Mesendoderm (in vitro differentiated cells): ENCODE data around the gene ADORA2B.

Source experiments
- DNase-seq: peaks from one replicate; pipeline ENCODE4 v3.0.0; 2013
- H2AK5ac ChIP-seq: 2 replicates; pipeline ENCODE4 v1.6.1; 2013; ENCODE audit warnings: low read length, inconsistent platforms
- H2BK120ac ChIP-seq: 2 replicates; pipeline ENCODE4 v1.6.1; 2013; ENCODE audit warnings: low read depth, mild to moderate bottlenecking, low read length, moderate library complexity, mixed read lengths
- H2BK15ac ChIP-seq: replicated peaks from 2 replicates; pipeline ENCODE4 v1.6.1; 2013; ENCODE audit warnings: low read depth, mild to moderate bottlenecking, moderate library complexity
- H2BK5ac ChIP-seq: 2 replicates; pipeline ENCODE4 v1.6.1; 2013; ENCODE audit warnings: low read length, inconsistent platforms
- H3K18ac ChIP-seq: 2 replicates; pipeline ENCODE4 v1.6.1; 2013; ENCODE audit warnings: mild to moderate bottlenecking, low read length, mixed read lengths
- H3K23ac ChIP-seq: one replicate; pipeline ENCODE4 v1.6.1; 2013; ENCODE audit warnings: low read length
- H3K27ac ChIP-seq: 2 replicates; pipeline ENCODE4 v1.5.1; 2013; ENCODE audit warnings: low read depth, mild to moderate bottlenecking, inconsistent platforms, low read length, moderate library complexity
- H3K27me3 ChIP-seq: 2 replicates; pipeline ENCODE4 v1.6.1; 2013; ENCODE audit warnings: low read length, control low read depth, mild to moderate bottlenecking, inconsistent platforms; ENCODE audit not compliant: insufficient read depth, poor library complexity
- H3K36me3 ChIP-seq: 2 replicates; pipeline ENCODE4 v1.6.1; 2013; ENCODE audit warnings: low read length, inconsistent platforms; ENCODE audit not compliant: control insufficient read depth, insufficient read depth
- H3K4ac ChIP-seq: one replicate; pipeline ENCODE4 v1.6.1; 2013; ENCODE audit warnings: low read depth, mild to moderate bottlenecking, low read length, moderate library complexity
- H3K4me1 ChIP-seq: 2 replicates; pipeline ENCODE4 v1.6.1; 2013; ENCODE audit warnings: low read depth, low read length, inconsistent platforms; ENCODE audit not compliant: control insufficient read depth
- H3K4me2 ChIP-seq: 2 replicates; pipeline ENCODE4 v1.6.1; 2013; ENCODE audit warnings: low read length
- H3K4me3 ChIP-seq: 2 replicates; pipeline ENCODE4 v1.5.1; 2013; ENCODE audit warnings: mild to moderate bottlenecking, low read length
- H3K56ac ChIP-seq: one replicate; pipeline ENCODE4 v1.6.1; 2013; ENCODE audit warnings: low read length
- H3K79me1 ChIP-seq: 2 replicates; pipeline ENCODE4 v1.6.1; 2013; ENCODE audit warnings: low read length, inconsistent platforms
- H3K79me2 ChIP-seq: 2 replicates; pipeline ENCODE4 v1.6.1; 2013; ENCODE audit warnings: mild to moderate bottlenecking, low read length; ENCODE audit not compliant: control insufficient read depth, insufficient read depth
- H3K9ac ChIP-seq: 2 replicates; pipeline ENCODE4 v1.6.1; 2013; ENCODE audit warnings: low read length, inconsistent platforms
- H4K5ac ChIP-seq: one replicate; pipeline ENCODE4 v1.6.1; 2013; ENCODE audit warnings: low read length
- H4K8ac ChIP-seq: one replicate; pipeline ENCODE4 v1.6.1; 2013; ENCODE audit warnings: low read depth, mild to moderate bottlenecking, control low read depth, low read length, moderate library complexity
- WGBS: extraction: QIAGEN DNeasy Blood & Tissue Kit; methylation state at CpG from one replicate; pipeline ENCODE4 v1.1.7; 2013; ENCODE audit warnings: low lambda C conversion rate, missing lambda C conversion rate; ENCODE audit not compliant: insufficient coverage; ENCODE audit errors: extremely low coverage; 5-methylcytosine and 5-hydroxymethylcytosine counted together

The ADORA2B gene

DNA sequence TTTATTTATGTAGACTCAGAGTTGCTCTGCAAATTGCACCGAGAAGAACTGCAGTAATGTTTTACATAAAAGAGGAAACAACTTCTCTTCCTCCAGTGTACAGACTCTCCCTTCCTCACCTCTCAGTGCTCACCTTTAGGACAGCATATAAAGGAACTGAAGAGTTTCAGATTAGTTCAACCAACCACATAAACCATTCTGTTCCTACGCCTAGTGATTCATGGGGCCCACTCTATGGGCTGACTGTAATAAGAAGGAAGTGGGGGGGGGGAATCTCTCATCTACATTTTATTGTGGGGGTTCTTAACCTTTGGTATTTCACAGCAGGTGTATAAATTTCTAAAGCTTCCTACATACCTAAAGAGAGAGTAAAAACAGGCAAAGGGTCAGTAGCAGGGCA, 36.3 kb downstream of the ADORA2B start:
- Histone ChIP-seq H3K4me1 (no peaks in the 10 kb centered on the region), H3K79me1 (no peaks in the 10 kb centered on the region), H2BK120ac (no peak overlapping the region), H3K4me3 (no peak overlapping the region), H3K36me3 (peaks cover 9% of the 10 kb centered on the region), H3K79me2 (no peaks in the 10 kb centered on the region), H3K9ac (no peak overlapping the region), H3K4ac (no peak overlapping the region), H3K18ac (no peak overlapping the region), H3K56ac (no peak overlapping the region), H2BK15ac (no peak overlapping the region), H3K27me3 (no peaks in the 10 kb centered on the region), H4K5ac (no peak overlapping the region), H2BK5ac (no peak overlapping the region), H4K8ac (no peak overlapping the region), H3K27ac (no peak overlapping the region), H3K4me2 (no peak overlapping the region), H3K23ac (no peak overlapping the region), H2AK5ac (no peak overlapping the region)
- DNase-seq, result no peak
- WGBS, result no CpG with 5 or more reads among the region's 2 CpGs

- Histone ChIP-seq H3K23ac (no peak overlapping the region), H3K27ac (no peak overlapping the region), H4K5ac (no peak overlapping the region), H3K56ac (no peak overlapping the region), H3K18ac (no peak overlapping the region), H3K79me1 (no peaks in the 10 kb centered on the region), H2BK120ac (no peak overlapping the region), H2AK5ac (no peak overlapping the region), H4K8ac (no peak overlapping the region), H3K4me3 (no peak overlapping the region), H2BK15ac (no peak overlapping the region), H3K27me3 (no peaks in the 10 kb centered on the region), H3K79me2 (no peaks in the 10 kb centered on the region), H3K4ac (no peak overlapping the region), H3K9ac (no peak overlapping the region), H2BK5ac (no peak overlapping the region), H3K36me3 (peaks cover 9% of the 10 kb centered on the region), H3K4me2 (no peak overlapping the region), H3K4me1 (no peaks in the 10 kb centered on the region)
- peak; percentile 19 for DNase-seq
- WGBS, result no CpG with 5 or more reads among the region's 5 CpGs
These were observed 37.0 kb downstream of the ADORA2B start for GRCh38 chr17:15981646-15982580.

DNA sequence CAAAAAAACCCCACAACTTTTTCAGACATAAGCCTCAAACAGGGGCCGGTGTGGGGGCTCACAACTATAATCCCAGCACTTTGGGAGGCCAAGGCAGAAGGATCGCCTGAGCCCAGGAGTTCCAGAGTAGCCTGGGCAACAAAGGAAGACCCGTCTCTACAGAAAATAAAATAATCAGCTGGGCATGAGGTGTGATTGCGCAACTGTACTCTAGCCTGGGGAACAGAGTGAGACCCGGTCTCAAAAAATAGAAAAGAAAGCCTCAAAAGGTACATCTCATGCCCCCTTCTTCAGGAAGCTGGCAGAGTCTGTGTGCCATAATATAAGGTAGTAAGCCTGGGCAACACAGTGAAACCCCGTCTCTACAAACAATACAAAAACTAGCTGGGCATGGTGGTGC, 51.4 kb downstream of the ADORA2B start:
- Histone ChIP-seq H3K79me1 (peaks cover 5% of the 10 kb centered on the region), H4K5ac (no peak overlapping the region), H3K18ac (no peak overlapping the region), H3K4me2 (no peak overlapping the region), H3K23ac (no peak overlapping the region), H3K4ac (no peak overlapping the region), H3K27me3 (no peaks in the 10 kb centered on the region), H3K4me3 (no peak overlapping the region), H2BK120ac (no peak overlapping the region), H3K36me3 (no peaks in the 10 kb centered on the region), H3K79me2 (peaks cover 13% of the 10 kb centered on the region), H3K9ac (no peak overlapping the region), H3K27ac (no peak overlapping the region), H3K4me1 (peaks cover 3% of the 10 kb centered on the region), H2BK15ac (no peak overlapping the region), H3K56ac (no peak overlapping the region), H4K8ac (no peak overlapping the region), H2AK5ac (no peak overlapping the region), H2BK5ac (no peak overlapping the region)
- WGBS, result no CpG with 5 or more reads among the region's 6 CpGs
- no peak for DNase-seq

DNA sequence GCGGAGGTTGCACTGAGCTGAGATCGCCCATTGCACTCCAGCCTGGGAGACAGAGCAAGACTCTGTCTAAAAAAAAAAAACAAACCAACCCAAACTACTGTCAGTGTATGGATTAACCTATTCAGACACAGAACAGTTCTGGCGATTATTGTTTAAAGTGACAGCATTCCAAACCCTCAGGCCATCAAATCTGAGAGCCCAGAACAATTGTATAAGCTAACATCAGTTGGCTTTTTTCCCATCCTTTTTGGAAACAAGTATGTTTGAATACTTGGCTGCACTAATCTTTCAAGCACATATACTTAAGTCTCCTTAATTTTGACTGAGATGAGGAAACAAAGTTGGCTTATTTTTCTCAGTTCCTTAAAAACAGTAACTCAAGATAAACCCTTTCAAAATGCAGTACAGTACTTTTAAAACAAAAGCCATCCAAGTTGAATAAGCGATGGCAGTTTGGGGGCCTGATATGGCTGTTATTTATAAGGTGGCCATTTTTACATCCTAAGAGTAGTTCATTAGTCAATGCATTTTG, 53.2 kb downstream of the ADORA2B start:
- Histone ChIP-seq H3K79me1 (peaks cover 12% of the 10 kb centered on the region), H3K4ac (no peak overlapping the region), H4K8ac (no peak overlapping the region), H3K56ac (no peak overlapping the region), H2BK120ac (no peak overlapping the region), H3K36me3 (no peaks in the 10 kb centered on the region), H3K18ac (no peak overlapping the region), H2AK5ac (no peak overlapping the region), H2BK15ac (no peak overlapping the region), H2BK5ac (no peak overlapping the region), H3K4me1 (peaks cover 3% of the 10 kb centered on the region), H3K9ac (no peak overlapping the region), H3K4me2 (no peak overlapping the region), H3K27ac (no peak overlapping the region), H3K27me3 (no peaks in the 10 kb centered on the region), H4K5ac (no peak overlapping the region), H3K4me3 (no peak overlapping the region), H3K23ac (no peak overlapping the region), H3K79me2 (peaks cover 20% of the 10 kb centered on the region)
- no CpG with 5 or more reads among the region's 4 CpGs for WGBS
- no peak for DNase-seq

- Histone ChIP-seq H2AK5ac (no peak within 1 kb of the TSS), H3K79me2 (peaks cover 20% of the 10 kb centered on the region), H3K23ac (peak within 1 kb of the TSS; percentile 97), H3K4me3 (peak within 1 kb of the TSS; percentile 90), H2BK15ac (no peak within 1 kb of the TSS), H3K18ac (peak within 1 kb of the TSS; percentile 72), H3K56ac (peak within 1 kb of the TSS; percentile 99), H2BK5ac (peak within 1 kb of the TSS; percentile 69), H3K36me3 (no peaks in the 10 kb centered on the region), H3K4me1 (peaks cover 3% of the 10 kb centered on the region), H3K4ac (peak within 1 kb of the TSS; percentile 58), H2BK120ac (no peak within 1 kb of the TSS), H3K27ac (peak within 1 kb of the TSS; percentile 96), H3K79me1 (peaks cover 14% of the 10 kb centered on the region), H3K9ac (peak within 1 kb of the TSS; percentile 90), H4K8ac (peak within 1 kb of the TSS; percentile 87), H4K5ac (no peak within 1 kb of the TSS), H3K27me3 (no peaks in the 10 kb centered on the region), H3K4me2 (peak within 1 kb of the TSS; percentile 89)
- WGBS, result no CpG with 5 or more reads among the region's 91 CpGs
- peak; percentile 98 for DNase-seq
These were observed 54.4 kb downstream of the ADORA2B start, which contains the start of the genes TTC19 and ZSWIM7 for GRCh38 chr17:15999141-15999973. TTC19 (plus strand) TSS chr17:15999824; CDS start chr17:15999849, 25 bp downstream. ZSWIM7 (minus strand) TSS chr17:15999704; CDS start chr17:15999594, 110 bp downstream.
